GM18951 (cell line): ENCODE data around the gene CABLES1.

Experiments
- POLR2A ChIP-seq: IDR thresholded peaks from 4 replicates; pipeline ENCODE4 v1.6.1; 2011; ENCODE audit warnings: mild to moderate bottlenecking; ENCODE audit not compliant: insufficient read length, insufficient read depth; ENCODE audit errors: extremely low read depth
- in situ Hi-C: fragments of 300-500 bp; cut with MboI; formaldehyde crosslinking; loops from one replicate; pipeline ENCODE4 v1.12.0; 2022; ENCODE audit warnings: low sequenced_read_pairs, mixed read lengths, inconsistent platforms; ENCODE audit not compliant: unreplicated experiment

The CABLES1 gene

DNA sequence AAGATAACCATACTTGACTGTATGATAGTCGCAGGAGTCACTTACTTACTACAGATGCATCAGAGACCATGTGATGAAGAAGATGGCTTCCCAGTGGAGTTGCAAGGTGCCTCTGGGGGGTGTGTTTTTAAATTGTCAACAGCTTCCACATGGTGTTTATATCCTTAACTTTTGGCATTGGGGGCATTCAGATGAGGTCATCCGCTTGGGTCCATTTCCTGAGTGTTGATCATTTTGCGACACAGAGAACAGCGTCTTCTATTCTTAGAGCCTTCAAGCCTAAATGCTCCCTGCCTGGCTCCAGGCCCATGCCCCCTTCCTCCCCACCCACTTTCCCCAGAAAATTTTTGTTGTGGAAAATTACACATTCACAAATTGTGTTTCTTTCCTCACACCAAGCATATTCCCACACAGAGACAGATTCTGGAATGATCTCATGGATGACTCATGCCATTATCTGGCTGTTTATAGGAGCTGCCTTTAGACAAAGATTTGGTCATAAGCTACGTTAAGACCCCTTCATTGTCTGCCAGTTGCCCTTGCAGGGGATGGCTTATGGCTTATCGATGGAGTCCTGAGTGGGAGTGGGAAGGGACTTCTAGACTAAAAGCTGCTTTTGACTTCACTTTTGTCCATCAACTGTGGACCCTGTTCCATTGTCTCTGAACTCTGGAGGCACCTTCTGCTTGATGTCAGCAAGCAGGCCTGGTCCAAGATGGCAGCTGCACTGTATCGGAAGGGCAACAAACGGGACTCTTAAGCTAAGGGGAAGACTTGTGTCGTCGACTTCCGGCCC lies 91.8 kb downstream of the CABLES1 start:
- no peak for TF ChIP-seq POLR2A
- in situ Hi-C loops: no loop called here

DNA sequence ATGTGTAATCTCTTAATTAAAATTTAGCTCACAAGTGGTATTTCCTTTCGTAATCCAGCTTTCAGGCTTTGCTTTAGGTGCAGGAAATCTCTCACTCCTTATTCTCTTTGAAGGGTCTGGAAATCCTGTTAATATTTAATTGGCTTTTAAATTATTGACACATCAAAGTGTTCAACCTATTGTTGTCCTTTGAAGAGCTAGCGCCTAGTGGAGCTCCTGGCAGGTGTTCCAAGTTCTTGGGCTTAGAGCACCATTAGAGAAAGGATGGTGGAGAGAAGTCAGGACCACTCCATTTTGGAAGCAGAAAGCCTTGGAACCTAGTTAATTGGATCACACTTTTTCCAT lies 92.4 kb downstream of the CABLES1 start:
- no peak for TF ChIP-seq POLR2A
- in situ Hi-C loops: no loop called here

DNA sequence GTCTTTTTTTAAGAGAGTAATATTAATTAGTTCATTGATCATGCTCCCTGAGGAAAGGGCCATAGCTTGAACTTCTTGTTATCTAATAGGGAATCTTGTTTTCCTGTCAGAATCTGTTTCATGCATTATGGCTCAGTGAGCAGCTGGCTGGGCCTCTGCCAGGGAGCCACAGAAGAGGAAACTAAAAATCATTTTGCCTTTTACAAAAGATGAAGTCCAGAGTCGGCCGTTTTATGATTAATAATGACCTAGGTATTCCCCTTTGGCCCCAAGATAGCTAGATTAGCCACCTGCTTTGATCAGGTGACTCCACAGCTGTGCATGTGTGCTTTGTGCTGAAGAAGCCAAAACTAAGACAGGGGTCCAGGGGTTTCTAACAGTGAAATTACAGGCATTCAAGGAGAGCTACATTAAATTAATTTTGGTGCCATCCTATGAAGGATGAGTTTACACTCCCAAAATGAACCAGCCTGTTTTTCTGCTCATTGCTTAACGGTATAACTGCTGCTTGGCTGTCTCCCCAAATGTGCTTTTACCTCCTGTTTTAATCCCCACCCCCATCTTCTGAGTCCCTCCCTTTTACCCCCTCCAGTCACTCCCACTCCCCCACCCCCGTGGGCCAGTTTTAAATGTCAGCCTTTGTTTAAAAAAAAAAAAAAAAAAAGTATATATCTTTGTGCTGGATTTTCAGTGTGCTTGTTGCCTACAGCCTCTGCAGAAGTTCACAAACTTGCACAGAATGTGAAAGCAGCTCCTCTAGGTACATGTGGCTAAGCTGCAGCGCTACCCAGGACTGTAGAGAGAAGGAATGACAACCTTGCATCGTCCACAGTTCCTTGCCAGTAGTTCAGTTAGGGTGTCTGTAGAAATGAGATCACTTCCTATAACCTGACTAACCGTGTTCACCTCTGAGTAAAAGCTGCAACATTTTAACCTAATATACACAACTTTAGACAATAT lies 93.1 kb downstream of the CABLES1 start:
- peak; percentile 36 for TF ChIP-seq POLR2A
- in situ Hi-C loops: no loop called here

DNA sequence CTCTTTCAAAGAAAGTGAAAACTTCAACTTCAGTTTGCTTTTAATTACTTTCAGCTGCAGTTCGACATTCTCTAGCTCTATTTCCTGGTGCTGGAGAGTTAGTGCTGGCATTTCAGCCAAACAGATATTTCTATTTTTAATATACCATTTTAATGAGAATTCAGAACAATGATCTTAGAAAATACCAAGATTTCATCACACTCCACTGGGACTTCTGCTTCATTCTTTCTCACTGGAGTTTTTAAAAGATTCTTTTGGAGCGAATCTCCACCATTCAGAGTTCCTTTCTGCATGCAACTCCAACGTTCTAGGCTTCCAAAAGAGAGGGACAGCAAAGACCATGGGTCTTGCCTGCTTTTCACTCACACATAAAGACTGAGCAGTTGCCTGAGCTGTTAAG lies 94.2 kb downstream of the CABLES1 start:
- in situ Hi-C loops: no loop called here
- TF ChIP-seq POLR2A: no peak

DNA sequence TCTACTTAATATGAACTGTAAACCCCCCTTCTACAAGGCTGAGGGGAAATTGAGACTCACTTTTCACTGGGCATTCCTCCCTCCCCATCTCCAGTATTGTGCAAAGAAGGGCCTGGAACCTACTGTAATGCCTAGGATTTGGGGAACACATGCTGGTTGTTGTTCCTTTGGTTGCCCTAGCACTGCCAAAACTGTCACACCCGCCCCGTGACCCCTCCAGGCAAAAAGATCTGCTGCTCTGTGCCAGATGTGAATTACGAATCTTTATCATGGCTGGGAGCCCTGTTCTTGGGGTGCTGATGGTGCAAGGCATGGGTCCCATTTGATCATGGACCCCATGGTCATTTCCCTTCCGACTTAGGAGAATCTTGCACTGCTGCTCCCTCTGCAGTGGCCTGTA lies 95.4 kb downstream of the CABLES1 start:
- in situ Hi-C loops: no loop called here
- TF ChIP-seq POLR2A: no peak

DNA sequence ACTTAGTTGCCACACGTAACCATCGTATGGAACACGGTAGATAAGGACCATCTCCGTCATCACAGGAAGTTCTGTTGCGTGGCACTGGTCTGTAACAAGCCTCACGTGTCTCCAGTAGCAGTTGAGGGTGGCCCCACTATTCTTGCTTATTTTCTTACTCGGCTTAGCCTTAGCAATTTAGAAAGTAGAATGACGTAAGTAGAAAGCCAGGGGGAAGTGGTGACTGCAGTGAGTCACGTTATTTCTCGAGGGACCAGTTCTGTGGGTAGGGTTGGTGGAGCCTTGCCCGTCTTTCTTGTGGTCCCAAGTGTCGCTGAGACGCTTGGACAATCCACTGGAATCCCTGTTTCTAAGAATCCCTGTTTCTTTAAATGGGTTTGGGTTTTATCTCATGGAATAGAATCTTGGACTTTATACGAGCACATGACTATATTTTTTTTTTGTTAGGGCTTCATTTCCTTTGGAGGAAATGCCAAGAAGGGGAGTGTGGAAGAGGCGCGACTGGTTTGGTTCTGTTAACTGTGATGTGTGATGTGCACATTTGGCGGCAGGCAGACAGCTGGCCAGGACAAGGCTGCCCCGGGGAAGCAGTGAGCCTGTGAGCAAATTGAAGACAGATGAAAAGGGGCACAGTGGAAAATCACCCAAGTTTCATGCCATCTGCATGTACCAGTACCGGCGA lies 96.2 kb downstream of the CABLES1 start:
- in situ Hi-C loops: no loop called here
- peak; percentile 50 for TF ChIP-seq POLR2A

DNA sequence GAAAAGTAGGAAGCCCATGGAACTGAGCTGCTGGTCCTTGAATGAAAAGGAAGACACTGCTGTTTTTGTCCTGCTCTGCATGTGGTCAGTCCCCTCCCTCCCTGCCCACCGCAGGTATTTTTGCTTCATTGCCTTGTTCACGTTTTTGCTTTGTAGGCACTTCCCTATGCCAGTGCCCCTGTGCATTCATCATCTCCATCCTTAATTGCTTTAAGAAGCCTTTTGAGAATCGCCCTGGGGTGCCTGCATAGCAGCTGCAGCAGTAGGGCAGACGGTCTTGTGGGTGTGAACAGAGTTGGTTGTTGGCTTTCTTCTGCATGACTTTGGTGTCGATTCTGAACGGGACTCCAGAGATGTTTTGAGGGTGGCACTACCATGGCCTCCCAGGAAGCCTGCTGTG lies 97.0 kb downstream of the CABLES1 start:
- TF ChIP-seq POLR2A: no peak
- in situ Hi-C loops: no loop called here

DNA sequence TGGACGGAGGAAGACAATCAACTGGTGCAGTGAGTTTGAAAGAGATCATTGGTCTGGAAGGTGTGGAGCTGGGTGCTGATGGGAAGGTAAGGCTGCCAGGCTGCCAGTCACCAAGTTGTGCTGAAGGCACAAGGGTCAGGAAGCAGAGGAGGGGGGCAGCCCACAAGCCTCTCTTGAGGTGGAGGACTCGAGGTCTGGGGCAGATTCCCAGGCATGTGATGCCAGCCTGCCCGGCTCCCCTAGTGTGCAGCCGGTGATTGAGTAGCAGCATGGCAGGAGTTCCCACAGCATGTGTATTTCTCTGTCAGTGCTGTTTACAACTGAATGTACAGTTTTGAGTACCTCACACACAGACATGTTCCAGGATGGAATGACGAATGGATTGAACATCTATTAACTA lies 99.3 kb downstream of the CABLES1 start:
- in situ Hi-C loops: no loop called here
- TF ChIP-seq POLR2A: no peak

DNA sequence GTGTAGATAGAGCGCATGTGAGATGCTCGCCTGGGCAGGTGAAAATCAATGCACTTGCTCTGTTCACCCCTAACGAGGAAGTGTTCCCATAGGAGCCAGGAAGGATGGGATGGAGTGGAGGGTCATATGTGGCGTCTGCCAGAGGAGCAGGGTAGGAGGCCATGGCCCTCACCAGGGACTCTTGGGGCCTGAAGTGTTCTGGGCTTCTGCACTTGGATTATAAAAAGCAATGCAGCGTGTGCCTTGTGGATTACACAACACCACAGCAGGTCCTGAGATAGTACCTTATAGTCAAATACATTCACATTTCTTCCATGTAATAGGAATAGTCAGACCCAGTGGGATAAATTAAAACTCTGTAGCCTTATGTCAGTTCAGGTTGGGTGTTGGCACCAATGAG lies 100.1 kb downstream of the CABLES1 start:
- TF ChIP-seq POLR2A: no peak
- in situ Hi-C loops: no loop called here

DNA sequence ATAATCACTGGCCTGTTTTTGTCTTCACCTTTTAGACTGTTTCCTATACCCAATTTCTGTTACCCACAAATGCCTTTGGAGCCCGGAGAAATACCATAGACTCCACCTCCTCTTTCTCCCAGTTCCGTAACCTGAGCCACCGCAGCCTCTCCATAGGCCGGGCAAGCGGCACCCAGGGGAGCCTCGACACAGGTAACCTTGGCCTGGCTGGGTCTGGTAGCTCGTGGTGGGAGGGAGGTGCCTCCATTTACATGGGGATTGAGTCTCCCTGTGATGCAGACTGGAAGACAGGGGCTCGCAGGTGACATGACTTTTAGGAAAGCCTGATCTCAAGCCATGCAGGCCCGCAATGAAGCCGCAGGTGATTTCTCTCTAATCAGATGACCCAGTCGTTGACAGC lies 100.6 kb downstream of the CABLES1 start:
- in situ Hi-C loops: no loop called here
- TF ChIP-seq POLR2A: no peak

DNA sequence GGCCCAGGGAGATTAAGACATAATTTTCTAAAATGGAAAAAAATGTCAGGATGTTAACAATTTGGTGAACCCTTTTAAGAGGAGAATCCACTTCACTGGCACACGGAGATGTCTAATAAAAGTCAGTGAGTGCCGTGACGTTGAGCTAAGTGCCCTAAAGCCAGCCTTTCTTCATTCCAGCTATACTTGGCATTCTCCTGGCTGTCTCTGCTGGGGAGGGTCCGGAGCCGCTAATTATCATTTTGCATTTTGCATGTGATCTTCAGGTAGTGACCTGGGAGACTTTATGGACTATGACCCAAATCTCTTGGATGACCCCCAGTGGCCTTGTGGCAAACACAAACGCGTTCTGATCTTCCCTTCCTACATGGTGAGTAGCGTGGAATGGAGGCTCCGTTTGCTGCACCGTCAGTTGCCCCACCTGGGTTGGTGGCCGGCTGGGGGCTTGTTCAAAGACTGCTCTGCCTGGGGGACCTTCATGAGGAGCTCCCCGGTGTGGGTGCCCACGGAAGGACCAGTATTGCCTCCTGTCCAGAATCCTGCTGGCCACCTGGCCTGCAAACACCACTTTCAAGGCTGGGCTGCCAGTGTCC lies 101.7 kb downstream of the CABLES1 start:
- in situ Hi-C loops: no loop called here
- no peak for TF ChIP-seq POLR2A

DNA sequence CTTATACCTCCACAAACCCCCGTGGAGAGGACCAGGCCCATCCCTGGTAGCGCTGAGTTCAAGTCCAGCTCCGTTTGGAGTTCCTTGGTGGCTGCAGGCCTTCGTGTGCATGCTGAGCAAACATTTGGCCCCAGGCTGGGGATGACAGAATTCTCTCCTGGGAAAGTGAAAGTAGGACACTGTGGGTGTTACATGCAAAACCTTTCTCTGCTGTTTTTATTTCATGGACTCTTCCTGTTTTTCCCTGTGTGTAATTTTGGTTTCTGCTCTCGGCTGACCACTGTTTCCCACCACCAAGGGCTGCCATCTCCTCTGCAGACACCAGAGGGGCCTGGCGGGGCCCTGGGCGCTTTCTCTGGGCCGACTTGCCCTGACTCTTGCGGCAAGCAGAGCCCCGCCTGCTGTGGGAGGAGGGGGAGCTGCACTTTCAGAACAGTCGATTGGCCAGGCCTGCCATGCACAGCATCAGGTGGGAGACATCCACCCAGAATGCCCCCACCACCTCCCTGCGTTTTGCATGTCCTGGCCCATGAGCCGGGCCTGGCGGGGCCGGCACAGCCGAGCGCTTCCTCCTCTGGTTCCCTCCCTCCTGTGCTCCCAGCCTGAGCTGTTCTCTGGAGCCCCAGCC lies 102.4 kb downstream of the CABLES1 start:
- in situ Hi-C loops: no loop called here
- TF ChIP-seq POLR2A: peak; percentile 41
